Tibial nerve (tissue), 4 donors: ENCODE data around the gene IBA57. TPM values are rescaled to one million over a fixed set of nuclear protein-coding genes. Genes with fewer than 3 reads are reported as not detected.

Source experiments
- DNase-seq, 2 donors: peaks; one replicate each; pipeline ENCODE4 v3.0.0-alpha.2; 2019; ENCODE audit warnings: low spot score in 2 of 2
- H3K27ac ChIP-seq, 4 donors: fragments of 200-600 bp; sonication (generic) in 3 of 4; one replicate each; pipeline ENCODE4 v1.5.1; 2017 to 2019; ENCODE audit warnings: mild to moderate bottlenecking in 1 of 4
- H3K27me3 ChIP-seq, 2 donors: fragments of 200-600 bp; sonication (generic) in 1 of 2; one replicate each; pipeline versions ENCODE4 v1.5.1 to v1.6.0; 2017 to 2019
- H3K36me3 ChIP-seq, 3 donors: fragments of 200-600 bp; sonication (generic); one replicate each; pipeline ENCODE4 v1.5.1; 2018 to 2019
- H3K4me1 ChIP-seq, 4 donors: fragments of 200-600 bp; sonication (generic) in 3 of 4; one replicate each; pipeline ENCODE4 v1.5.1; 2017 to 2019
- H3K4me3 ChIP-seq, 4 donors: fragments of 200-600 bp; sonication (generic) in 3 of 4; one replicate each; pipeline ENCODE4 v1.5.1; 2017 to 2019; ENCODE audit warnings: mild to moderate bottlenecking in 1 of 4, moderate library complexity in 1 of 4
- H3K9me3 ChIP-seq, 4 donors: fragments of 200-600 bp; sonication (generic) in 3 of 4; one replicate each; pipeline ENCODE4 v1.5.1; 2017 to 2019
- EP300 ChIP-seq, 2 donors: sonication (generic); formaldehyde crosslinking; IDR thresholded peaks; one replicate each; pipeline ENCODE4 v1.6.1; 2017; ENCODE audit warnings: antibody characterized with exemption in 2 of 2, mild to moderate bottlenecking in 1 of 2
- POLR2A ChIP-seq, 2 donors: fragments of 450-650 bp; IDR thresholded peaks; one replicate each; pipeline ENCODE4 v1.6.1; 2017; ENCODE audit warnings: antibody characterized with exemption in 2 of 2, mild to moderate bottlenecking in 2 of 2, moderate library complexity in 2 of 2
- WGBS, 2 donors: methylation state at CpG; one replicate each; pipeline ENCODE4 v1.1.5; 2018; 5-methylcytosine and 5-hydroxymethylcytosine counted together
- total RNA-seq, 4 donors: library from RNA; depleted of rRNA; stranded (reverse); fragments of >200 nt; gene quantifications; one replicate each; pipeline ENCODE4 v1.1.0, GENCODE V29; 2016
- TF ChIP-seq, protein P1 (sequence below), 5 experiments: fragments of 200-600 bp in 3 of 5; fragments of 450-650 bp in 2 of 5; sonication (generic) in 3 of 5; IDR thresholded peaks; one replicate each; pipeline ENCODE4 v1.5.1; 2016 to 2019; ENCODE audit warnings: antibody characterized with exemption in 5 of 5, mild to moderate bottlenecking in 3 of 5, moderate library complexity in 2 of 5

Gene IBA57
- total RNA-seq, 4 donors from 2014 or later, result 5.5 to 17.8 (median 9.2) TPM

DNA sequence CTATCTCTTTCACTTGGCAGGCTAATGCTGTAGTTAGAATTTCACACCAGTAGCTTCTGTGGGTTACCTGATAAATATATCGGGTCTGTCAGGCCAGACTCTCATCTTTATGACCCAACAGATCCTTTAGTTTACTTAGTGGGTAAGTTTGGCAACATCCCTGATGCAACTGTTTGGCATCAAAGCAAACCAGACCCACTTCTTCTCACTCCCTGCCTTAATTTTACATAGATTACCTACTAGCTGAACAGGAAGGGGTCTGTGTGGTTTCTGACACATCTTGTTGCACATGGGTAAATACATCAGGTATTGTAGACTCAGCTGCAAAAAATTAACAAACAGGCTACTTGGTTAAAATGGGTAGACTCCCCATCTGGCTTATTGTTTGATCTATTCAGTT is 28.7 kb upstream of the IBA57 start:
- Histone ChIP-seq H3K36me3 (no peaks in the 10 kb centered on the region), H3K27ac (no peak overlapping the region), H3K4me1 (peaks cover 0 to 14% (median 10%) of the 10 kb centered on the region in 4 donors), H3K27me3 (no peaks in the 10 kb centered on the region), H3K4me3 (no peak overlapping the region), H3K9me3 (no peaks in the 10 kb centered on the region)
- TF ChIP-seq POLR2A (IDR thresholded peaks at IDR 0.05), result no peak
- TF ChIP-seq, protein P1, sequence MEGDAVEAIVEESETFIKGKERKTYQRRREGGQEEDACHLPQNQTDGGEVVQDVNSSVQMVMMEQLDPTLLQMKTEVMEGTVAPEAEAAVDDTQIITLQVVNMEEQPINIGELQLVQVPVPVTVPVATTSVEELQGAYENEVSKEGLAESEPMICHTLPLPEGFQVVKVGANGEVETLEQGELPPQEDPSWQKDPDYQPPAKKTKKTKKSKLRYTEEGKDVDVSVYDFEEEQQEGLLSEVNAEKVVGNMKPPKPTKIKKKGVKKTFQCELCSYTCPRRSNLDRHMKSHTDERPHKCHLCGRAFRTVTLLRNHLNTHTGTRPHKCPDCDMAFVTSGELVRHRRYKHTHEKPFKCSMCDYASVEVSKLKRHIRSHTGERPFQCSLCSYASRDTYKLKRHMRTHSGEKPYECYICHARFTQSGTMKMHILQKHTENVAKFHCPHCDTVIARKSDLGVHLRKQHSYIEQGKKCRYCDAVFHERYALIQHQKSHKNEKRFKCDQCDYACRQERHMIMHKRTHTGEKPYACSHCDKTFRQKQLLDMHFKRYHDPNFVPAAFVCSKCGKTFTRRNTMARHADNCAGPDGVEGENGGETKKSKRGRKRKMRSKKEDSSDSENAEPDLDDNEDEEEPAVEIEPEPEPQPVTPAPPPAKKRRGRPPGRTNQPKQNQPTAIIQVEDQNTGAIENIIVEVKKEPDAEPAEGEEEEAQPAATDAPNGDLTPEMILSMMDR (IDR thresholded peaks at IDR 0.05), result no peak
- no peak for TF ChIP-seq EP300 (IDR thresholded peaks at IDR 0.05)
- DNase-seq, result no peak
- WGBS, 2 donors, result 61 to 78% methylated on average over 1 of the region's 1 CpG

DNA sequence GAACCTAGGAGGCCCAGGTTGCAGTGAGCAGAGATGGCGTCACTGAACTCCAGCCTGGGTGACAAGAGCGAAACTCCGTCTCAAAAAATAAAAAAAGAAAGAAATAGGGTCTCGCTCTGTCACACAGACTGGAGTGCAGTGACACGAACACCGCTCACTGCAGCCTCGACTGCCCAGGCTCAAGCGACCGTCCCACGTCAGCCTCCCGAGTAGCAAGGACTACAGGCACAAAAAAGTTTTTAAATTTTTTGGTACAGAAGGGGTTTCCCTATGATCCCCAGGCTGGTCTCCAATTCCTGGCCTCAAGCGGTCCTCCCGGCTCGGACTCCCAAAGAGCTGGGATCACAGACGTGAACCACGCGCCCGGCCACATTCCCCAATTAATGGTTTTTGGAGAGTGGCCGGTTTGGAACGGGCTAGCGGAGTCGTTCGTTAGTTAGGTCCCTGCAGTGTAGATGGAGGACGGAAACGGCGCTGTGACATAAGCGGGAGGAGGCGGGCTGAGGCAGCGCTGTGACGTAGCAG is 26.1 kb upstream of the IBA57 start:
- Histone ChIP-seq H3K4me3 (peak overlapping the region; percentile 79 to 97 (median 86)), H3K27me3 (no peaks in the 10 kb centered on the region), H3K9me3 (no peaks in the 10 kb centered on the region), H3K4me1 (peaks cover 0 to 39% (median 35%) of the 10 kb centered on the region in 4 donors), H3K27ac (peak overlapping the region; percentile 96 to 98 (median 97)), H3K36me3 (no peaks in the 10 kb centered on the region)
- 23 to 24% methylated on average over 30 of the region's 30 CpGs for WGBS, 2 donors
- DNase-seq, result no peak
- TF ChIP-seq EP300 (IDR thresholded peaks at IDR 0.05), result no peak
- TF ChIP-seq, protein P1 (IDR thresholded peaks at IDR 0.05), result no peak
- TF ChIP-seq POLR2A (IDR thresholded peaks at IDR 0.05), result no peak

DNA sequence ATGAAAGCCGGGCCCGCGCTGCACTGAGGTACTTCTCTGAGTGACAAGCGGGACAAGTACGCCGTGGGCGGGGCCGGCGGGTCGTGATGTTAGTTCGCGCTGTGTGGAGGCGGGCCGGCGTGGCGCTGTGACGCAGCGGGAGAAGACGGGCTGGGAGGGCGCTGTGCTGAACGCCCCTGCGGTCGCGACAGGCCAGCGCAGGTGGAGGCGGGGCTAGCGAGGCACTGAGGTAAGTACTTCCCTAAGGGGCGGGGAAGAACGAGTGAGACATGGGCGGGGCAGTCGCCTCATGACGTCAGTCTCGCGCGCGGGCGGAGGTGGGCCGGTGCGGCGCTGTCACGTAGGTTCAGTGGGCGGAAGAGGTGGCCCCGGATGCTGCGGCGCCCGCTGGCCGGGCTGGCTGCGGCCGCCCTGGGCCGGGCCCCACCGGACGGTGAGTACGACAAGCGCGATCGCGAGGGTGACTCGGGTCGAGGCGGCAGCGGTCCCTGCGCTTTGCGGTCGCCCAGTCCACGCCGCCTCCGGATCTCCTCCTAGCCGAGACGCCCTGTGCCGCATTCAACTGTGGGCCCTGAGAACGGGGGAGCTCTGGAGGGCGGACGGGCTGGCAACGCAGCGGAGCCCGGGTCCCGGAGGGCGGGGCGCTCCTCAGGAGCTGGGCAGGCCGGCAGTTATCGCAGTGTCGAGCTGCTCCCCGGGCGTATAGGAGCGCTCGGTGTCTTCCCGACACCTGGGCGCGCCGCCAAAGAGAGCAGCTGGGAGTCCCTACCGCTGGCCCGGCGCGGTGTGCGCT is 25.5 kb upstream of the IBA57 start, which contains the start of gene GUK1:
TSS of gene GUK1 (plus strand) at position 349 of the 793 bp plus-strand sequence. CDS start at position 373, 24 bp downstream.
- Histone ChIP-seq H3K27ac (peak within 1 kb of the TSS; percentile 96 to 98 (median 97)), H3K4me1 (peaks cover 0 to 46% (median 38%) of the 10 kb centered on the region in 4 donors), H3K4me3 (peak within 1 kb of the TSS; percentile 79 to 97 (median 86)), H3K9me3 (no peaks in the 10 kb centered on the region), H3K27me3 (no peaks in the 10 kb centered on the region), H3K36me3 (peaks cover 0 to 3% (median 0%) of the 10 kb centered on the region in 3 donors)
- DNase-seq, result peak; percentile 99
- WGBS, 2 donors, result 0 to 1% methylated on average over 57 to 58 of the region's 95 CpGs
- TF ChIP-seq, protein P1 (IDR thresholded peaks at IDR 0.05), result peak in 4 of 5 experiments; percentile 10 to 68 (median 48)
- peak; percentile 95 to 96 for TF ChIP-seq POLR2A (IDR thresholded peaks at IDR 0.05)
- TF ChIP-seq EP300 (IDR thresholded peaks at IDR 0.05), result peak; percentile 90 to 99

DNA sequence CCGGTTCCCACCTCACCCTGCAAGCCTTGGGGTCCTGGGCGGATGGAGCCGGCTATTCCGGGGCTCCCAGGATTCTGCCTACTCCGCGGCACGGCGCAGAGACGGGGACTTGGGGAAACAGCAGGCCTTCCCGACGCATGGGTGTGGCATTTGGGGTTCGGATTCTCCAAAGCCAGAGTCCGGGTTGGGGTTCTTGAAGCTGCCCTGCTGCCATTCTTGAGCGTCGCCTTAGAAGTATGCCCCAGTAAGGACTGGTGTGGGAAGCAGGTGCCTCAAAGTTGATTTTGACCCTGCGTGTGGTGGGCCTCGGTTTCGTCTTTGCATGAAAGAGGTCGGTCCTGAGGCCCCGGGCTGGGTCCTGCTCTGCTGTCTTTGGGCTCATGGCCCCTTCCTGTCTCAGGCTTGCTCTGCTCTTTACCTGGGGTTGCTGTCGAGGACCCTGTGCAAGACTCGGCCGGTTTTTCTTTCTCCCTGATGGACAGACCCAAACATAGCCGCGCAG is 24.8 kb upstream of the IBA57 start:
- peak overlapping the region; percentile 96 to 98 (median 97) for H3K27ac ChIP-seq
- peaks cover 0 to 52% (median 38%) of the 10 kb centered on the region in 4 donors for H3K4me1 ChIP-seq
- peak in 1 of 2 donors; percentile 15 for DNase-seq
- H3K9me3 ChIP-seq, result no peaks in the 10 kb centered on the region
- peak overlapping the region; percentile 79 to 97 (median 86) for H3K4me3 ChIP-seq
- peaks cover 0 to 10% (median 0%) of the 10 kb centered on the region in 3 donors for H3K36me3 ChIP-seq
- WGBS, 2 donors, result 3 to 10% methylated on average over 10 to 18 of the region's 25 CpGs
- H3K27me3 ChIP-seq, result no peaks in the 10 kb centered on the region
- TF ChIP-seq POLR2A (IDR thresholded peaks at IDR 0.05), result no peak
- TF ChIP-seq EP300 (IDR thresholded peaks at IDR 0.05), result no peak
- TF ChIP-seq, protein P1 (IDR thresholded peaks at IDR 0.05), result no peak
